ENCODE data around the gene WFDC12.
"Not testable (repeated sequence)": the region's sequence is repeated elsewhere in the genome, so short reads cannot be mapped to it uniquely, and the experiment has no call there.

WFDC12 gene

DNA sequence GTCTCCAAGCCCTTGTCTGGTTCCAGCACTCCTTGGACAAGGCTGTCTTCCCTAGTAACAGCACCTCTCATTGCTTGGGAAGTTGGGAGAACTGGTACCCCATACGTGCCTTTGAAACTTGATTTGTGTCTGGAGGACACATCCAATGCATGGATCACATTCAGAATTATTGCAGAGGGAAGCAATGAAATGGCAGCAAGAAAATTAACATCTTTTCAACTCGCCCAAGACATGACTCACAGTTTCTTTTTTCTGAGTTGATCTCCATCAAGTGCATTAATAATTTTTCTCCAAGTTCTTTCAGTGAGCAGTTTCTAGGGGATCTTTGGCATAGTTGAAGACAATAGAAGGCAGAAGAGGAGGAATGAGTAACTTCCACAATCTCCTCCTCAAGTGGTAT lies 28.1 kb upstream of the WFDC12 start:
- Histone ChIP-seq H3K9ac (ENCODE audit: low read length in 5 of 5) (no peak overlapping the region), H3K27ac (ENCODE audit: low read depth, low read length) (no peak overlapping the region), H3K9me3 (ENCODE audit: control insufficient read depth in 5 of 5, low read length in 5 of 5) (peaks cover 0 to 2% (median 0%) of the 10 kb centered on the region in 5 donors), H3K27me3 (ENCODE audit: control insufficient read depth in 5 of 5, insufficient read depth in 4 of 5, low read length in 5 of 5) (peaks cover 0 to 5% (median 2%) of the 10 kb centered on the region in 5 donors), H3K4me1 (ENCODE audit: control insufficient read depth in 5 of 5, insufficient read depth in 5 of 5, low read length in 5 of 5) (peaks cover 0 to 6% (median 0%) of the 10 kb centered on the region in 5 donors), H3K4me3 (ENCODE audit: low read depth in 1 of 5, low read length in 5 of 5) (no peak overlapping the region), H3K36me3 (ENCODE audit: control insufficient read depth in 5 of 5, insufficient read depth in 5 of 5, low read length in 5 of 5) (no peaks in the 10 kb centered on the region)

DNA sequence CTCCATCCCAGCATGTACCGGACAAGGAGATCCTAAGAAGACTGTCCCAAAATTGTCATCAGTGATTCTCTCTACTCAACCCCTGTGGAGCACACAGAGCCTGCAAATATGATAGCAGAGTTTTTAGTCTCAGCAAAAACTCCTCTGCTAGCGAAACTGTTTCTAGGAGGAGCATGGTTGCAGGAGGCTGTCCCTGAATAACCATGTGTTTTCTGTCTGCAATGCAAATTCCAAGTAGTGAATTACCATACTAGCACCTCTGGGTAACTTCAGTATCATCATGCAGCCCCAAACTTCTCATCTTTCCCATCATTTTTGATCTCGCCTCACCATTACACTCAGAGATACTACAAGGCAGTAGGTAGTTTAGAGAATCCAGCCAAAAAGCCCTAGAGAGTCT lies 24.8 kb upstream of the WFDC12 start:
- Histone ChIP-seq H3K4me1 (ENCODE audit: control insufficient read depth in 5 of 5, insufficient read depth in 5 of 5, low read length in 5 of 5) (peaks cover 0 to 6% (median 0%) of the 10 kb centered on the region in 5 donors), H3K9ac (ENCODE audit: low read length in 5 of 5) (no peak overlapping the region), H3K4me3 (ENCODE audit: low read depth in 1 of 5, low read length in 5 of 5) (no peak overlapping the region), H3K27ac (ENCODE audit: low read depth, low read length) (no peak overlapping the region), H3K9me3 (ENCODE audit: control insufficient read depth in 5 of 5, low read length in 5 of 5) (no peaks in the 10 kb centered on the region), H3K36me3 (ENCODE audit: control insufficient read depth in 5 of 5, insufficient read depth in 5 of 5, low read length in 5 of 5) (no peaks in the 10 kb centered on the region), H3K27me3 (ENCODE audit: control insufficient read depth in 5 of 5, insufficient read depth in 4 of 5, low read length in 5 of 5) (peaks cover 0 to 9% (median 7%) of the 10 kb centered on the region in 5 donors)

- Histone ChIP-seq H3K4me1 (ENCODE audit: control insufficient read depth in 5 of 5, insufficient read depth in 5 of 5, low read length in 5 of 5) (peaks cover 0 to 5% (median 0%) of the 10 kb centered on the region in 5 donors), H3K27ac (ENCODE audit: low read depth, low read length) (no peak overlapping the region), H3K27me3 (ENCODE audit: control insufficient read depth in 5 of 5, insufficient read depth in 4 of 5, low read length in 5 of 5) (peaks cover 6 to 20% (median 8%) of the 10 kb centered on the region in 5 donors), H3K4me3 (ENCODE audit: low read depth in 1 of 5, low read length in 5 of 5) (no peak overlapping the region), H3K9ac (ENCODE audit: low read length in 5 of 5) (no peak overlapping the region), H3K9me3 (ENCODE audit: control insufficient read depth in 5 of 5, low read length in 5 of 5) (no peaks in the 10 kb centered on the region), H3K36me3 (ENCODE audit: control insufficient read depth in 5 of 5, insufficient read depth in 5 of 5, low read length in 5 of 5) (no peaks in the 10 kb centered on the region)
Measured at GRCh38 chr20:45140836-45141235, 16.6 kb upstream of the WFDC12 start.

GRCh38 chr20:45139733-45140375 lies 15.6 kb upstream of the WFDC12 start:
- H3K27ac ChIP-seq (ENCODE audit: low read depth, low read length); H3K9ac ChIP-seq (ENCODE audit: low read length in 5 of 5); H3K9me3 ChIP-seq (ENCODE audit: control insufficient read depth in 5 of 5, low read length in 5 of 5); H3K36me3 ChIP-seq (ENCODE audit: control insufficient read depth in 5 of 5, insufficient read depth in 5 of 5, low read length in 5 of 5); H3K4me1 ChIP-seq (ENCODE audit: control insufficient read depth in 5 of 5, insufficient read depth in 5 of 5, low read length in 5 of 5); H3K4me3 ChIP-seq (ENCODE audit: low read depth in 1 of 5, low read length in 5 of 5): not testable (repeated sequence)
- peaks cover 5 to 15% (median 8%) of the 10 kb centered on the region in 5 donors for H3K27me3 ChIP-seq (ENCODE audit: control insufficient read depth in 5 of 5, insufficient read depth in 4 of 5, low read length in 5 of 5)

DNA sequence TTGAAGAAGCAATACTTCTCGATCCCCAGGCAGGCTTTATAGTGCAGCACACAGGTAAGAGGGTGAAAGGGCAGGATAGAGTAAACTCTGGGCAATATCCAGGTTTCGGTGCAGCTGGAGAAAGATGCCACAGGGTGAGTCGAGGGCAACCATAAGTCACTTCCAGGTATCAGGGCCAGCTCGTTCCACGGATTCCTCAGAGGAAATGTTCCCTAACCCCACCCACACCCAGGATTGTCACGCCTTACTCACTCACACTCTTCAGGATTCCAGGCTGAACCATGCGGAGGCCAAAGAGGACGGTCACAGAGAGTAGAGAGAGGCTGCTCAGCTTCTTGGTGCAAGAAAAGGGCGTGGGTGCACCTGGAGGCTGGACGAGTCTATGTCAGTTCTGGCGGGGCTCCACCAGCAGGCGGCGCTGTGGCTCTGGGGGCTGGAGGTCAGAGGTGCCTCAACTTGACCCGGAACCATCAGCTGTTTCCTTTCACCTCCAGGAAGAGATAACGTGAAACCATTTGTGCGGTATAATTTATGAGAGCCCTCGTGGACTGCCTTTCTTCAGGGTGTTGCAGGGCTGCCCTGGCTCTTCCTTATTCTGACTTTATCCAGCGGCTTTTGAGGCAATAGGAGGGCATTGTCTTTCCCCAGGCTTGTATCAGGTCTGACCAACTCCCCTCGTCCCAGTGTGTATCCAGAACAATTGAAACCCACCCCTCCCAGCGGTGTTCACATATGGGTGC lies 14.5 kb upstream of the WFDC12 start:
- Histone ChIP-seq H3K27ac (ENCODE audit: low read depth, low read length) (no peak overlapping the region), H3K36me3 (ENCODE audit: control insufficient read depth in 5 of 5, insufficient read depth in 5 of 5, low read length in 5 of 5) (no peaks in the 10 kb centered on the region), H3K9me3 (ENCODE audit: control insufficient read depth in 5 of 5, low read length in 5 of 5) (no peaks in the 10 kb centered on the region), H3K4me1 (ENCODE audit: control insufficient read depth in 5 of 5, insufficient read depth in 5 of 5, low read length in 5 of 5) (peaks cover 0 to 5% (median 0%) of the 10 kb centered on the region in 5 donors), H3K9ac (ENCODE audit: low read length in 5 of 5) (no peak overlapping the region), H3K27me3 (ENCODE audit: control insufficient read depth in 5 of 5, insufficient read depth in 4 of 5, low read length in 5 of 5) (peaks cover 0 to 15% (median 8%) of the 10 kb centered on the region in 5 donors), H3K4me3 (ENCODE audit: low read depth in 1 of 5, low read length in 5 of 5) (peak overlapping the region in 1 of 5 donors; percentile 28)

GRCh38 chr20:45136911-45137310 lies 12.6 kb upstream of the WFDC12 start:
- H3K4me1 ChIP-seq (ENCODE audit: control insufficient read depth in 5 of 5, insufficient read depth in 5 of 5, low read length in 5 of 5), result peaks cover 0 to 5% (median 0%) of the 10 kb centered on the region in 5 donors
- peaks cover 0 to 15% (median 8%) of the 10 kb centered on the region in 5 donors for H3K27me3 ChIP-seq (ENCODE audit: control insufficient read depth in 5 of 5, insufficient read depth in 4 of 5, low read length in 5 of 5)
- no peak overlapping the region for H3K9ac ChIP-seq (ENCODE audit: low read length in 5 of 5)
- no peak overlapping the region for H3K27ac ChIP-seq (ENCODE audit: low read depth, low read length)
- H3K4me3 ChIP-seq (ENCODE audit: low read depth in 1 of 5, low read length in 5 of 5), result no peak overlapping the region
- H3K36me3 ChIP-seq (ENCODE audit: control insufficient read depth in 5 of 5, insufficient read depth in 5 of 5, low read length in 5 of 5), result no peaks in the 10 kb centered on the region
- no peaks in the 10 kb centered on the region for H3K9me3 ChIP-seq (ENCODE audit: control insufficient read depth in 5 of 5, low read length in 5 of 5)

DNA sequence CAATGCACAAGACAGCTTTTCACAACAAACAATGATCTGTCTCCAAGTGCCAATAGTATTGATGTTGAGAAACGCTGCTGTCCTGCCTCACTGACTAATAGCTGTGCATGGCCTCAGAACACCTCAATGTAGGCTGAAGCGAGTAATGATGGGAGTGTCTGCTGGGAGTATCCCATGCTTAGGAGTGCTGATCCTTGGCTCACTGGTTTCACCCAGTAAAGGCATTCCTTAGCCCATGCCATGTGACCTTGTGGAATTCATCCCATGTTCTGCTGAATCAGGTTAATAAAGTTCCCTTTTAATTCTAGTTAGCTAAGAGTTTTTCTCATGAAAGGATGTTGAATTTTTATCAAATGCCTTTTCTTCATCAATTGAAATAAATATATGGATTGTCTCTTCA lies 3.8 kb upstream of the WFDC12 start:
- no peak overlapping the region for H3K9ac ChIP-seq (ENCODE audit: low read length in 5 of 5)
- peaks cover 0 to 22% (median 10%) of the 10 kb centered on the region in 5 donors for H3K27me3 ChIP-seq (ENCODE audit: control insufficient read depth in 5 of 5, insufficient read depth in 4 of 5, low read length in 5 of 5)
- H3K9me3 ChIP-seq (ENCODE audit: control insufficient read depth in 5 of 5, low read length in 5 of 5), result no peaks in the 10 kb centered on the region
- H3K27ac ChIP-seq (ENCODE audit: low read depth, low read length), result no peak overlapping the region
- no peak overlapping the region for H3K4me3 ChIP-seq (ENCODE audit: low read depth in 1 of 5, low read length in 5 of 5)
- no peaks in the 10 kb centered on the region for H3K36me3 ChIP-seq (ENCODE audit: control insufficient read depth in 5 of 5, insufficient read depth in 5 of 5, low read length in 5 of 5)
- no peaks in the 10 kb centered on the region for H3K4me1 ChIP-seq (ENCODE audit: control insufficient read depth in 5 of 5, insufficient read depth in 5 of 5, low read length in 5 of 5)

GRCh38 chr20:45121388-45121787 lies 2.9 kb downstream of the WFDC12 start:
- Histone ChIP-seq H3K27me3 (ENCODE audit: control insufficient read depth in 5 of 5, insufficient read depth in 4 of 5, low read length in 5 of 5) (peaks cover 0 to 15% (median 8%) of the 10 kb centered on the region in 5 donors), H3K36me3 (ENCODE audit: control insufficient read depth in 5 of 5, insufficient read depth in 5 of 5, low read length in 5 of 5) (no peaks in the 10 kb centered on the region)

GRCh38 chr20:45119556-45120266 lies 4.6 kb downstream of the WFDC12 start:
- Histone ChIP-seq H3K9me3 (ENCODE audit: control insufficient read depth in 5 of 5, low read length in 5 of 5) (no peaks in the 10 kb centered on the region), H3K27me3 (ENCODE audit: control insufficient read depth in 5 of 5, insufficient read depth in 4 of 5, low read length in 5 of 5) (peaks cover under 1 to 18% (median 8%) of the 10 kb centered on the region in 5 donors), H3K9ac (ENCODE audit: low read length in 5 of 5) (no peak overlapping the region), H3K4me3 (ENCODE audit: low read depth in 1 of 5, low read length in 5 of 5) (no peak overlapping the region), H3K36me3 (ENCODE audit: control insufficient read depth in 5 of 5, insufficient read depth in 5 of 5, low read length in 5 of 5) (no peaks in the 10 kb centered on the region), H3K4me1 (ENCODE audit: control insufficient read depth in 5 of 5, insufficient read depth in 5 of 5, low read length in 5 of 5) (no peaks in the 10 kb centered on the region), H3K27ac (ENCODE audit: low read depth, low read length) (no peak overlapping the region)

More at GRCh38 chr20:45121388-45121787, 2.9 kb downstream of the WFDC12 start:
- no peaks in the 10 kb centered on the region for H3K4me1 ChIP-seq (ENCODE audit: control insufficient read depth in 5 of 5, insufficient read depth in 5 of 5, low read length in 5 of 5)
- H3K9ac ChIP-seq (ENCODE audit: low read length in 5 of 5), result no peak overlapping the region
- no peak overlapping the region for H3K4me3 ChIP-seq (ENCODE audit: low read depth in 1 of 5, low read length in 5 of 5)
- H3K27ac ChIP-seq (ENCODE audit: low read depth, low read length), result no peak overlapping the region
- no peaks in the 10 kb centered on the region for H3K9me3 ChIP-seq (ENCODE audit: control insufficient read depth in 5 of 5, low read length in 5 of 5)

DNA sequence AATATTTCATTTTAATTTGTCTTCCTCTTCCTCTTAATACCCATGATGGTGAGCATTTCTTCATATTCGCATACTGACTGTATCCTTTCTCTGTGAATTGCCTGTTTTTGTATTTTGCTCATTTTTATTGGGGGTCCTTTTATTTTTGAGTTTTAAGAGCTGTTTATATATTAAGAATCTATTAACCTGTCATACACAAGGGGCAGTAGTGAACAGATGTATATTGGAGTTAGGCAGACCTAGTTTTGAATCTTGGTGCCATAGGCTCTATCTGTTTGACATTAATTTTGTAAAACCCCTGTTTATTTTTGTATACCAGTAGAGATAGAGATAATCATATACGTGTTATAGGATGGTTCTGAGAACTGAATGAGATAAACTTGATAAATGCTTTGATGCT lies 6.2 kb downstream of the WFDC12 start:
- Histone ChIP-seq H3K4me3 (ENCODE audit: low read depth in 1 of 5, low read length in 5 of 5) (no peak overlapping the region), H3K27ac (ENCODE audit: low read depth, low read length) (no peak overlapping the region), H3K9me3 (ENCODE audit: control insufficient read depth in 5 of 5, low read length in 5 of 5) (no peaks in the 10 kb centered on the region), H3K4me1 (ENCODE audit: control insufficient read depth in 5 of 5, insufficient read depth in 5 of 5, low read length in 5 of 5) (no peaks in the 10 kb centered on the region), H3K27me3 (ENCODE audit: control insufficient read depth in 5 of 5, insufficient read depth in 4 of 5, low read length in 5 of 5) (peaks cover 0 to 15% (median 9%) of the 10 kb centered on the region in 5 donors), H3K36me3 (ENCODE audit: control insufficient read depth in 5 of 5, insufficient read depth in 5 of 5, low read length in 5 of 5) (no peaks in the 10 kb centered on the region), H3K9ac (ENCODE audit: low read length in 5 of 5) (no peak overlapping the region)

Data from subcutaneous abdominal adipose tissue (tissue), 5 donors.